T1000 (cell line): Measurements from ENCODE around the gene CEP104.

Experiments used
- DNase-seq: peaks from one replicate; lab custom pipeline; 2025; ENCODE audit warnings: mixed read lengths; lab: John Stamatoyannopoulos, UW

The CEP104 gene

DNA sequence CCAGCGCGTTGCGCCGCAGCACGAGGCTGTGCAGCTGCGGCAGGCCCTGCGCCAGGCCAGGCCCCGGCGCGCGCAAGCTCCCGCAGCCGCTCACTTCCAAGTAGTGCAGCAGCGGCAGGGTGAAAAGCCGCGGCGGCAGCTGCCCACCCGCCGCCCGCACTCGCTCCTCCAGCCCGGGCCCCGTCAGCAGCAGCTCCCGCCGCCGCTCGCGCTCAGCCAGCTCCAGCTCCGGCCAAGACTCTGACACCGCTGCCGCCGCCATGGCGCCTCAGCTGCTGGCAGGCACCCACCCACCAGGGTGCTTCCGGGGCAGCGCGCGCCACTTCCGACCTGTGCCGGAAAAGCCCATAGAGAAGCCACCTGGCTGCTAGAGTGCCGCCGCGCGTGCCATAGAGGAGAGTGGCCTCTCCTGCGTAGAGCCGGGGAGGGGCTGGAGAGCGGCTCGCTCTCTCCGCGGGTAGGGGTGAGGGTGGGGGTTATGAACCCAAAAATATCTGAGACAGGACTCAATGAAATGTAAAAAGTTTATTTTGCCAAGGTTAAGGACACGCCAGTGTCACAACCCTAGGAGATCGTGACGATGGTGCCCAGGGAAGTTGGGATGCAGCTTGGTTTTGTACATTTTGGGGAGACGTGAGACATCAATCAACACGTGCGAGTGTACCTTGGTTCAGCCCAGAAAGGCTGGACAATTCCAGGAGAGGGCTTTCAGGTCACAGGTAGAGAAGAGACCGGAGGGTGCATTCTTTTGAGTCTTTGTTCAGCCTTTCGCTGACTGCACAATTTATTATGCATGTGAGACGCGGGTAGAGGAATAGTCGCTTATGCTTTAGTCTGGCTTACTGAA, 60.6 kb downstream of the CEP104 start, which contains the start of gene LRRC47:
LRRC47 (minus strand) TSS at position 284 of the 847 bp plus-strand sequence; CDS start at position 262, 22 bp downstream.
- DNase-seq = peak; percentile 84

DNA sequence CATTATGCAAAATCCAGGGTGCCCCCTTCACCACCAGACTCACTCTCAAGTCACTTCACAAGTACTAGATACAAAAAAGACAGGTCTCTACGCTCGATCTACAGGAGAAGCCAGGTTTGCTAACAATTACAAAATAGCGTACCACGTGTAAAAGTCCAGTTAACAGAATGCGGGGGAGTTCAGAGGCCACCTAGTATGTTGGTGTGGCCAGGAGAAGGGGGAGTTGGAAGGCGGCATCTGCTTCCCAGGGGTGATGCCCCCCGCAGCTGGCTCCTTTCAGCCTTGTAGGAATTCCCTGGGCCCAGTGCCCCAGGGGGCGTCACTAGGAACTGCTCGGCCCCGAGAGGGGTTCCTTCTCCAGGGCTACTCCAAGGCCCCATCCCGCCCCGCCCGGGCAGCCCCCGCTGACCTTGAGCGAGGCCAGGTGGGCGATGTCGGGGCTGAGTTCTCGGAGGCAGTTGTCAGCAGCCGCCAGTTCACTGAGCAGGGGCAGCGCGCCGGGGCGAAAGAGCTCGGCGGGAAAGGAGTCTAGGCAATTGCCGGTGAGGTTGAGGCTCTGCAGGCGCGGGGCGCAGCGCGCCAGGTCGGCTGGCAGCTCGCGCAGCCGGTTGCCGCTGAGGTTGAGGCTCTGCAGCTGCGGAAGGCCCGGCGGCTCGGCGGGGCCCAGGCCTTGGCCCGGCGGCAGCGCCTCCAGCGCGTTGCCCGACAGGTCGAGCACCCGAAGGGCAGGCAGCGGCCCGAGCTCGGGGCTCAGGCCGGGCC, 61.4 kb downstream of the CEP104 start:
- DNase-seq = no peak

DNA sequence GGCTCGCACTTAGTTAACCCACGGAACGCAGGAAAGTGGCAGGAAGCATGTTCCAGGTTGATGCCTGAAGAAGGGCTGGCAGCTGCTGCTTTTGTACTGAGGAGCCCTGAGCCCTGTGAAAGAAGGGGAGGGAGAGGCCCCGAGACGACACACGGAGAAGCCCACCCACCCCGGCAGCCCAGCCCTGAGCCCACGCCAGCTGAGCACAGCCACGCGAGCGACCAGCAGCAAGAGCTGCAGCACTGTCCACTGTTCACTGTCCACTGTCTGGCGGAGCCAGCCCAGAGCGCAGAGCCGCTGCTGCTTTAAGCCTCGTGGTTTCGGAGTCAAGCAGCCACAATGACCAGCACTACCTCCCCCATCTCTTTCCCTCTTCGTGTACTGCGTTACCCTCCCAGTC, 66.1 kb downstream of the CEP104 start:
- DNase-seq = no peak

DNA sequence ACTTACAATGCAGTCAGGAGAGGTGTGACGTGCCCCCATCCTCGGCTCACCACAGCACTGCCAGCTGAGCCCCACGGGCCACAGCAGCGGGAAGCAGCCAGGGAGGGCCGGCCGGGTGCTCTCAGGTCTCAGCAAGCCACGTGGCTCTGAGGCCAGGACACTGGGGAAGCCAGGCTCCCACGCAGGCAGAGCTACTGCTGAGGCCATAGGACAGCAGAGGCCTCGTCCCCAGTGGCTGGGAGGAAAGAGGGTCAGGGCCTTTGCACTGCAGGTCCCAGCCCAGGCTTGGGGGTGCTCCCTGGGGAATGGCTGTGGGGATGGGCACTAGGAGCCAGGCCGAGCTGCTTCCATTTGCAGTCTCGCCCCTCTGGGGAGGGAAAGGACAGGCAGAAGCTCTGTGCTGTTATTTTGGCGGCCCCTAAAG, 66.5 kb downstream of the CEP104 start:
- no peak for DNase-seq

DNA sequence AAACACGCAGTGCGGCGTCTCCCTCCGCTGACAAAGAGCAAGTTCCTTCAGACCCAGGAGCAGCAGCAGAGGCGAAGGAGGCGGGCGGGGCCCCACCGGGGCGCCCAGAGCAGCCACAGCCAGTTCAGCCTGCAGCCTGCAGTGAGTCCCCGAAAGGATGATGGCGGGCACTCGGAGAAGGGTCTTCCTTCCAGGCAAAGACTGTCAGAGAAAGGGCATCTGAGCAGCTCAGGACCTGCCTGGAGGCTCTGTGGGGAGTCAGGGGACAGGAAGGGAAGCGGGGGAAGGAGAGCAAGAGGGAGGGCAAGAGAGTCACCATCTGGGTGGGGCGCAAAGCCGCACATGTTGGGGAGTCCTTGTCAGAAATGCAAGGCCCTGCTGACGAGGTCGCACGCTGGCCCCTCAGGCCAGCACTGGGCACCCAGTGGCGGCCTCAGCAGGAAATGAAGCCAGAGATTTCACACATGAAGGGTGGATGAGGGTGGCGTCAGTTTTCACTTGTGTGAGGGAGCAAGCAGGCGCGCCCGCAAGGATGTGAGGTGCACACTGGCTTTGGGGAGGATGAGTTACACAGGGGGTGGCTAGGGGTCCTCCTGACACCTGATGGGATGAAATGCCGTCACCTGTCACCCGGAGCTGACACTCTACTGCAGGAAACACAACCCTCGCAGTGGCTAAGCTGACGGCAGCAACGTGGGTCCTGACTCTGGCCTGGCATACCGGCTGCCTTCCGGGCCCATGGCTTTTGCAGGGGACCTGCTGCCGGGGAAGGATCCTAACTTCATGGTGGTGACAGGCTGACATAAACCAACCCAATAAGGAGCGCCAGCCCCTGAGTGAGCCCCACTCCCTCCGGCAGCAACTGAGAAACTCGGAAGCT, 67.3 kb downstream of the CEP104 start:
- DNase-seq = no peak

DNA sequence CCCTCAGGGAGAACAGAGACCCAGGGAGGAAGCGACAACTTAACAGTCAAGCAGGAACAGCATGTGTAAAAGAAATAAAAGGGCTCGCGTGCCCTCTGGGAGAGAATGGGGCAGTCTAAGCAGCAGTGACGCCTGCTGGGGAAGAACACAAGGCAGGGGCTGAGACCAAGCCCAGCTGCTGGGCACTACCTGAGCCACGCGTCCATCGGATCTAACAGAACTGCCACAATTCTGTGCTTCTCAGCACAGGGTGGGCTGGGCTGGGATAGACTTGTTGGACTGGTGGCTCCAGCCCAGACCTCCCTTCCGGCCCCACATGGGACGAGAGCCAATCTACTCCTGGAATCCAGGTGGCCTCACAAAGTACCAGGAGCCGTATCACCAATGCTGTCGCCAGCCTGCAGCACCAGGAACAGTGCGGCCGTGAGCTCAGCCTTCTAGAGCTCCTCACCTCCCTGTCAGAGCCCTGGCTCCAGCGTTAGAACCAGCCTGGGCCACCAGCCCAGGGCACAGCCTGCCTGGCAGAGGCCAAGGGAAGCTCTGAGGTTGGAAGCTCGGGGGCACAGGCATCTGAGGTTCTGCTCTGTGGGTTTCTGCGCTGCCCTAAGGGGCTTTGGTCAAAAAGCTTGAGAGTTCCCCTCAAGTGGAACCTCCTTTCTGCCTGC, 68.1 kb downstream of the CEP104 start:
- no peak for DNase-seq

DNA sequence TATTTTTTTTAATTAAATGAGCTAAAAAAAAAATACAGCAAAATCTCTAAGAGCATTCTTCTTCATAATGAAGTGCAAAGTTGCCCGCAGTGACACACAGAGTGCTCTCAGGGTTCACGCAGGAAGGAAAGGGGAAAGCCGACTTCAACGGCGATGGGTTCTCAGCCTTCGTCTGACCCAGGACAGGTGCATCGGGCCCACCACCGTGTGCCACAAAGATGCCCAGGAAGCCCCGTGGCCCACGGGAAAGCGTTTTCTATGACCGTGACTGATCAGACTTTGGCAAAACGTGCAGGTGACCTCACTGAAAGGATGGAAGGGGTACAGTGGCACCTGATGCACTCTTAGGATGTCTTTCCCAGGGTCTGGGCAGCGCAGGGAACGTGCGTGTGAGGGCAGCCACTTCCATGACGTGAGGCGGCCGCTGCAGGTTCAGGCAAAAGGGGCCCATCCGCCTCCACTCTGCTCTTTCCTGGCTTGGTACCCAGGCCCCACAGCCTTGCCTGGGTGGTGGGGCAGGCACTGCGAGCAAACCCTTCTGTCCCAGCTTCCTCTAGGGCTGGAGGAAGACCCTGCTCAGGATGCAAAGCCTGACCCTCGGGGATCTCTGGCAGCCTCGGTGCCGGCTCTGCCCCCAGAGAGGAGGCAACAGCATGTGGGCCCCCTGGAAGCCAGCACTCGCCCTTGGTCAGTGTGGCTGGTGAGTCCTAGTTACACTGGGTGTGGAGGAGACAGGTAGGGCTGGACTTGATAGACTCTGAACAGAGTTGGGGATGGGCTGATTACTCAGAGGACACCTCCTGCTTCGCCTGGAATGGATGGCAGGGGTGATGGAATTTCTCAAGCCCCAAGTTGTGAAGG, 69.0 kb downstream of the CEP104 start:
- DNase-seq = no peak

DNA sequence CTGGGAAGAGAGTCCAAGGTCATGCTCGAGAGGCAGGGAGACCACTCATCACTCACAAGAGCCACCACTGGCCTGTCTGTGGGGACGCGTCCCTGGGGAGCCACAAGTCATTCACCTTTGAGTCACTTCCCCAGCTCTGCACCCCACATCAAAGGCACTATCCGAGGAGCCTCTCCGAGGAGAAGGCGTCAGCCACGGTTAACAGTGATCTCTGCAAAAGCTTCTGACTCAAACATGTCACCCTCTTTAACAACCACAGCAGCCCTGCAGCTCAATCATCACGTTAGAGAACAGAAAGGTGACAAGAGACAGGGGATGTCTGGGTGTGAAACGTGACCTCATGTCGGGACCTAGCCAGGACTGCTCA, 69.7 kb downstream of the CEP104 start:
- no peak for DNase-seq

DNA sequence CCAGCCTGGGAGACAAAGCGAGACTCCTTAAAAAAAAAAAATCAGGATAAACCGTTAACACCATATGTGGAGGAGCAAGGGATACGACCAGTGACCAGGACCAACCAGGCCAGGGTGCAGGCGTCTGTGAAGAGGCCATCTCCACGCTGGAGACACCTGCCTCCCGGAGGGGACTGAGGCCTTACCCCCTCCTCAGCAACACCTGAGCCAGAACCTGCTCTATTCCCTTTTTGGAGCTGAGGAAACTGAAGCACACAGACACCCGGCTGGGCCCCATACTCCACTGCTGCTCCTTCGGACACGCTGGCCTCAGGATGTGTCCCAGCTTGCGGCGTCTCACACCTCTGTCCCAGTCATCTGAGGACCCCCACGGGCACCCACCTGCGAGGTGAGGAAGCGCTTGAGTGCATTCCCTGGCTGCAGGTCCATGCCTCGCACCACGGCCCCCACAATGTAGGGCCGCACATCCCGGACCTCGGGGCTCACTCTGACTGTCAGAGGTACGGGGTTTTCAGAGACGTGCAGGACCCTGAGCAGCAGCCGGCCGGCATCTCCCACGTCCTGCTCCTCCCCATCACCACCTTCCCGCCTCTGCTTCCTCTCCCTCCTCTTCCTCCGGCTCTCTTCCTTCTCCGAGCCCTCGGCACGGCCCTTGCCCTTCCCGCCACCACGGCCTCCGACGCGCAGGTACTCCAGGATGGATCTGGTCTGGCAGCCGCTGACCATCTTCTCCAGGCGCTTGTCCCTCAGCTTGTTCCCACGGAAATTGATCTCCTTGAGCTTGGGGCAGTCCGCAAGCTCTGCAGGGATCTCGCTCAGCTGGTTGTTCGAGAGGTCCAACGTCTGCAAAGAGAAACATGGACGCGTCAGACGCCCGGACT, 70.3 kb downstream of the CEP104 start:
- DNase-seq = no peak

DNA sequence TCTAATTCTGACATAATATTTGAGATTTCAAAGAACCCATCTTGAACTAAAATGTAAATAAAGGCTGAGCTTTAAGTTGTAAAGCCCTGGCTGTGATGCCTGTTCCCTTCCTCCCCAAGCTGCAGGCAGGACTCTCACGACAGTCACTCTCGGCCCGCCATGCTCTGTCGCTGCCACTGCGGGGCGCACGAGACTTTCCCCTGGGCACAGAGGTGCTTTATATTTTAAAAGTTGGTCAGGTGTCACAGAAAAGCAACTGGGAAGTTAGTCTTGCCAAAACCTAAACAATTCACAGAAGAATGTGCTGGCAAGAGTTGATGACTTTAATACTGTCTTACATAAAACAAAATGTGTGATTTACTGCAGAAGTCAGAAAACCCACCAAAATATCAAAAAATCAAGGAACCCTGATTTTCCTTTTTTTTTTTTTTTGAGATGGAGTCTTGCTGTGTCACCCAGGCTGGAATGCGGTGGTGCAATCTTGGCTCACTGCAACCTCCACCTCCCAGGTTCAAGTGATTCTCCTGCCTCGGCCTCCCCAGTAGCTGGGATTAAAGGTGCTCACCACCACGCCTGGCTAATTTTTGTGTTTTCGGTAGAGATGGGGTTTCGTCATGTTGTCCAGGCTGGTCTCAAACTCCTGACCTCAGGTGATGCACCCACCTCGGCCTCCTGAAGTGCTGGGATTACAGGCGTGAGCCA, 71.4 kb downstream of the CEP104 start:
- no peak for DNase-seq

DNA sequence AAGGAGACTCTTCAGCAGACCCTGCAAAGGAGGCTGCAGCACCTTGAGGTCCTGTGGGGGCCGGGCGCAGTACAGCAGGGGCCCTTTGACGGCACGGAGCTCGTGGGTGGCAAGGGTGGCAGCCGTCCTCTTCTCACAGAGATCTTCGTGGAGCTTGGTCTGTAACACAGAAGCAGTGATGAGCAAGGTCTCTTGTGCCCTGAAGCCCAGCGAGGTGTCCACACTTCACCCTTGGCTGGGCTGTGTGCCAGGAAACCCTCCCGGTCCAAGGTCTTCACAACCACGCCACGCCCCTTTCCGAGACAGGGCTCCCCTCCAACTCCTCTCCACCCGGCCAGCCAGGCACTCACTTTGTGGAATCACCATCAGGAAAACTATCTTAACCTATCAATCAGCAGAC, 72.0 kb downstream of the CEP104 start:
- no peak for DNase-seq

DNA sequence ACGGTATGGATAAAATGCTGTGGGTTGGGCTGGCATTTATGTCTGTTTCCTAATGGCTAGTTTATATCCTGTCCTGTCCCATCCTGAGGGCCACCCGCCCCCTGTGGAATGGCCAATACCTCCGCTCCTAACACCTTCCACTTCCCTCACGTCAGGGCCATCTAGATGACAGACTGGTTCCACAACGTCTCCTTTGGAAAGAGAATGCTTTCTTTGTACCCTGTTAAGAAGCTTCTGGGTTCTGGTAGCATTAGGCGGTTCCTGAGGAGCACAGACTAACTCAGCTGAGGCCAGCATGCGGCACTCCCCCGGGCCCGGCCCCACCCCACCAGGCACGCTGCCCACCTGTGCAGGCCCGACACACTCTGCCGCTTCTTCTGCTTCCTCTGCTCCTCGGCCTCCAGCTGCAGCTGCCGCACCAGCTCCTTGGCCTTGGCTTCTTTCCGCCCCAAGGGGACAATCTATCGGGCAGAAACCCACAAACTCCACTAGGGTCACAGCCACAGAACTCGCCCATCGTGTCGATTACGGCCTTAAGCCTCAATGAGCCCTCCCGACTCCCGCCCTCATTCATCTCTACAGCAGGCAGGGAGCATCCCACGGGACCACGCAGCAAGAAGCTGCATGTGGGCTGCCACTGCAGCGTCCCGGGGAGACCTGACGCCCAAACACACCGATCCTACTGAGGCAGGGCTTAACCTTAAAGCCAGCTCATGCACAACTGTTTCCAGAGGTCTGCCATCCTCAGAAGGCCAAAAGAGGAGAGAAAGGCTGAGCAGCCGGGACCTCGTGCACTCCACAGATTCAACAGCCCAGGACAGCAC, 73.1 kb downstream of the CEP104 start:
- DNase-seq = no peak

DNA sequence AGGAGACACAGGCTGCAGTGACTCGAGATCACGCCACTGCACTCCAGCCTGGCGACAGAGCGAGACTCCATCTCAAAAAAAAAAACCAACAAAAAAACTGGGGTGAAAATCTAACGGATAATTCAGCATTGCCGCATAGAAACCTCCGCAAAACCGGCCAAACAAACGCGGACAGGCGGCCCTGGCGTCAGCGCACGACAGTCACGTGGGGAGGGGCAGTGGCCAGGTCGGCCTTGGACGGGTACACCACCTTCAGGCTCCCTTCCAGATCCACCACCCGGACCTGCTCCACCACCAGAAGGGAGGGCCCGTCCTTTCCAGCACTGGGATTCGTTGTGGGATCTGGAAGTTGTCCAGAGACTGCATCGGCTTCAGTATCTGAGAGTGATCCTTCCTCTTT, 76.1 kb downstream of the CEP104 start:
- DNase-seq = no peak

DNA sequence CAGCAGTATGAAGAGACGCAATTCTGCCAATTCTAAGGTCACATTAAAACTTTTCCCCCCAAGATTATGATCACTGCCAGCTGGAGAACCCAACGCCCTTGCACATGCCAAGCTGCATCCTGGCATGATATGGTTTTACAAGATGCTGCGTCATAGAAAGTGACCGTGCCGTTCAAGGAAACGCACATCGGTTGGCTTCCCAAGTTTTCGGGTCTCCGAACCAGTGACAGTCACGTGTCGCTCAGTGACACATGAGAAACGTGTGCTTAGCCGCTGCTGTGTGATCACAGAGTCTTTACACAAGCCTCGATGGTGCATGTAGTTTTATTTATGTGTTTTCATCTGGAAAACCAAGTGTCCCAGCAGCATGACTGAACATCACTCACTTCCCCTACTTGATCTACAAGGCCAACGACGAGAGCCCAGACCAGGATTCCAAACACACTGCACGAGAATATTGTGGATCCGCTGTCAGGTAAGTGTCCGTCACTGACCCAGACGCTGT, 77.0 kb downstream of the CEP104 start:
- DNase-seq = no peak

DNA sequence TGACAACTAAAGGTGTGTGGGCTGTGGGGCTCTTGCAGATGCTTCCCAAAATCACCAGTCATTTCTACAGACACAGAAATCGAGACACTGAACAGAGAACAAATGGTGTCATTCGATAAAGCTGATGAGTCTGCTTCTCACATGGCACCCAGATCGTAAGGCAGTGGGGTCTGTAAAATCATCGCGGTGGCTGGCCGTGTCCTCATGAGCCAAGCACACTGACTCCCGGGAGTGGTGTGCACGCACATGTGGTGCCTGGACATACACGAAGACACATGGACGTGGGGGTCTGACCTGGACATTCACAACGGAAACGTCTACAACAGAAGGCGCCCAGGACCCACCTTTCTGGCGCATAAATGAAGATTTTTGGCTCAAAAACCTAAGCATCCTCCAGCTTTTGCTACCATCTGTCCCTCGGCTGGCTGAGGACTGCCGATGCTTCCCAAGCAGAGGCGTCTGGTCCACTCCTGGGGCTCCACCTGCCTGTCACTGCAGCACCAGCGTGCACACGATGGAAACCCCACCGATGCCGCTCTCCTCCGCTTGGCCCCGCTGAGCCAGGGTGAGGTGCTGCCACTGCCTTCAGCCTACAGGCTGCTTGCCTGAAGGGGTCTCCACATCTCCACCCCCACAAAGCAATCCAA, 77.6 kb downstream of the CEP104 start:
- DNase-seq = no peak

DNA sequence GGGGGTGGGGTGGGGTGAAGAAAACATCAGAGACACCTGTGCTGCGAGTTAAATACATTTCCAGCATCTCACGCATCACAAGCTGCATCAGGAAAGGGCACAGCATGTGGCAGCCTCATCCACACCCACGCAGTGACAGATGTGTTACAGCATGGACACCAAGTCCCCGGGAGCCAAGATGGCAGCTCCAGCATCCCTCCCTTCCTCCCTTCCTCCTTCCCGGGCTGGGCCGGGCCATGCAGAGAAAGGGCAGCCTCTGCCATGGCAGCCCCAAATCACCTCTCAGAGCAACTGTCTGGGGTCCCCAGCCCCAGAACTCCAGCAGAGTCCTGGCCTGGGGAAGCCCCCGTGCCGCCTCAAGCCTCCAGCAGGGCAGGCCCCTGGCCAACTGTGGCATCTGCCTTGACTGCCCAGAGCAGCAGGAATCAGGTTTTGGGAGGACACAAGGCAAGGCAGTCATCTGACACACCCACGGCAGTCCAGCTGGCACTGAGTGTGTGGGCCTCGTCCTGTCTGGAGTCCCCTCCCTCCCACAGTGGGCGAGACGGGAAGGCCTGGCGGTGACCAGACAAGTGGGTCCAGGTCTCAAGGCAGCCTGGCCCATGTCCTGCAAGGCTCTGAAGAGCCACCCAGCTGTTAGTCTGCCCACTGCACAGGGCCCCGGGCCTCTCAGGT, 78.3 kb downstream of the CEP104 start:
- no peak for DNase-seq
